Subcutaneous adipose tissue (tissue), 4 donors: ENCODE results near the gene CDH4. TPM values are rescaled to one million over a fixed set of nuclear protein-coding genes. Genes with fewer than 3 reads are reported as not detected.

Experiments used
- total RNA-seq, 4 donors: library from RNA; depleted of rRNA; stranded (reverse); fragments of >200 nt; gene quantifications; one replicate each; pipeline ENCODE4 v1.1.0, GENCODE V29; 2016
- TF ChIP-seq, protein P1 (sequence below): fragments of 450-650 bp; IDR thresholded peaks from one replicate; pipeline ENCODE4 v1.5.1; 2016; ENCODE audit warnings: low read depth, mild to moderate bottlenecking, control low read depth, antibody characterized with exemption, moderate library complexity

The CDH4 gene
- total RNA-seq, 4 donors from 2014 or later: not detected

GRCh38 chr20:61519488-61519887 lies 267.4 kb downstream of the CDH4 start:
- TF ChIP-seq, protein P1, sequence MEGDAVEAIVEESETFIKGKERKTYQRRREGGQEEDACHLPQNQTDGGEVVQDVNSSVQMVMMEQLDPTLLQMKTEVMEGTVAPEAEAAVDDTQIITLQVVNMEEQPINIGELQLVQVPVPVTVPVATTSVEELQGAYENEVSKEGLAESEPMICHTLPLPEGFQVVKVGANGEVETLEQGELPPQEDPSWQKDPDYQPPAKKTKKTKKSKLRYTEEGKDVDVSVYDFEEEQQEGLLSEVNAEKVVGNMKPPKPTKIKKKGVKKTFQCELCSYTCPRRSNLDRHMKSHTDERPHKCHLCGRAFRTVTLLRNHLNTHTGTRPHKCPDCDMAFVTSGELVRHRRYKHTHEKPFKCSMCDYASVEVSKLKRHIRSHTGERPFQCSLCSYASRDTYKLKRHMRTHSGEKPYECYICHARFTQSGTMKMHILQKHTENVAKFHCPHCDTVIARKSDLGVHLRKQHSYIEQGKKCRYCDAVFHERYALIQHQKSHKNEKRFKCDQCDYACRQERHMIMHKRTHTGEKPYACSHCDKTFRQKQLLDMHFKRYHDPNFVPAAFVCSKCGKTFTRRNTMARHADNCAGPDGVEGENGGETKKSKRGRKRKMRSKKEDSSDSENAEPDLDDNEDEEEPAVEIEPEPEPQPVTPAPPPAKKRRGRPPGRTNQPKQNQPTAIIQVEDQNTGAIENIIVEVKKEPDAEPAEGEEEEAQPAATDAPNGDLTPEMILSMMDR: no peak

DNA sequence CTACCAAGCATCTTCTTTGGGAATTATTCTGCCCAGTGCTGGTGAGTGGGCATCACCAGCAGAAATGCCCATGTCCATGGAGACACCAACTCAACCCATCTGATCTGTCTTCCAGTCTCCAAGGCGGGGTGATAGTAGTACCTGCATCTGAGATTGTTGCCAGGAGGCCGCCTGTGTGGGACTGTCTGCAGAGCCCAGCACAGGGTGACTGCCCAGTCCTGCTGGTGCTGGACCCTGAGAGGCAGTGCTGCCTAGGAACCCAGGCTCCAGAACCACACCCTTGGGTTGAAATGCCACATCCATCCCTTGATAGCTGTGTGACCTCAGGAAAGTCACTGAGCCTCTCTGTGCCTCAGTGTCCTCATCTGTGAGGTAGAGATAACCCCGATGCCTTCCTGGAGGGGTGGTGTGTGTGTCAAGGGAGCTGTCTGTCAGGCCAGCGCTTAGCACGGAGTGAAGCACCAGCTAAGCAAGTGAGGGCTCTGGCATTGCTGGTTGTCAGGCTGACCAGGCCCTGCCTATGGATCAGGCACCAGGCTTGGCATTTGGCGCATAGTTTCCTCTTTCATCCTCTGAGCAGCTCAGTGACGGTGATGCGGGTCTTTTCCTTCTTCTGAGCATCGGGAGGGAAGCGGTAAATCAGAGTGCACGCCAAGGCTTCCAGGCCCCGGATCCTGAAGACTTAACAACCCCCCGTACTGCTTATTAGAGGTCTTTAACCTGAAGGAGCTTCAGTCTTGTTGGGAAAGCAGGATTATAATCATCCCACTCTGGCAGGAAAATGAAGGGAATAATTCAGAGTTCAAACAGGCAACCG lies 268.2 kb downstream of the CDH4 start:
- TF ChIP-seq, protein P1: no peak

DNA sequence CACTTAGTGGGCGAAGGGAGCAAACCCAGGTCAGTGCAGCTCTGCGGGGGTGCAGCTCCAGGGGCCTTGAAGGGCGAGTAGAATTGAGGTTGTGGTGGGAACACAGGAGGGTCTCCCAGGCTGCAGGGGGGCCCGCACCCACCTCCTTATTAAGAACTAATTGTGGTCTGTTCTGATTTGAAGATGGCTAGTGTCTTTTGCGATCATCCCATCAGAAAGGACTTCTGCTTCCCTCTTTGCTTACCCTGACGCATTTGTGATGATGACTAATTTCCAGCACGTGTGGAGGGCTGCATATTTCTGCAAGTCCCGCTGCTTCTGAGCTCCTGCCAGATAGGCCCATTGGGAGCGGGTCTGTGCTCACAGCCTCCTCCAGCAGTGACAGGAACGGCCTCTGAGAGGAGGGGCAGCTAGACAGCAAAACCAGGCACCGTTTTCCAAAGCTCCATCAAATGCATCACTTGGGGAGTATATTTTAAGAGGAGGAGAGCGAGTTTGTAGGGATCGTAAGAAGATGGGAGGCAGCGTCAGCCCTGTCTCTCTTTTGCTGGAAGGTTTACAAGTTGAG lies 268.9 kb downstream of the CDH4 start:
- TF ChIP-seq, protein P1: no peak

- TF ChIP-seq, protein P1: no peak
Observed at GRCh38 chr20:61521687-61522420, 269.8 kb downstream of the CDH4 start.

DNA sequence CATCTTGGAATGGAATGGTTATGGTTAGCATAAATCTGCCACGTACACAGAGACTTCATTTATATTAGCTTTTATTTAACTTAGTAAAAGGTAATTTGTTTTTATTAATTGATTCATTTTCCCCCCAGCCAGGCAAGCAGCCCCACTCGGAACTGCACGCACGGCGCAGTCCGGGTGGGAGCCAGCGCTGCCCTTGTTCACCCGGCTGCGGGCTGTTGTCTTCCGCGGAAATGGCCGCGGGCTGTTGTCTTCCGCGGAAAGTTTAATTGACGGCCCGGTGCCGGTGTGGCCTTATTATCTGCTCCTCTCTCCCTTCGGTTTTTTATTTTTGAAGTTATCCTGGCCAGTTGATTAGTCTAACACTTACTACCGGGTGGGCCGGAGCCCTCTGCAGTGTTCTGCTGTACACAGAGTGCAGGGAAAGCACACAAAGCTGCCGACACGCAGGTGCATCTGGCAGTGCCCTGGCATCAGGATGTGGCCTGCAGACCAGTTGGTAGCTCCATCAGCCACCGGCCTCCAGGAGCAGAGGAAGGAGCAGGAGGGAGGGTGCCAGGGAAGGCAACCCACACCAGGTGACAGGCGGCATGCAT lies 270.5 kb downstream of the CDH4 start:
- TF ChIP-seq, protein P1: no peak

DNA sequence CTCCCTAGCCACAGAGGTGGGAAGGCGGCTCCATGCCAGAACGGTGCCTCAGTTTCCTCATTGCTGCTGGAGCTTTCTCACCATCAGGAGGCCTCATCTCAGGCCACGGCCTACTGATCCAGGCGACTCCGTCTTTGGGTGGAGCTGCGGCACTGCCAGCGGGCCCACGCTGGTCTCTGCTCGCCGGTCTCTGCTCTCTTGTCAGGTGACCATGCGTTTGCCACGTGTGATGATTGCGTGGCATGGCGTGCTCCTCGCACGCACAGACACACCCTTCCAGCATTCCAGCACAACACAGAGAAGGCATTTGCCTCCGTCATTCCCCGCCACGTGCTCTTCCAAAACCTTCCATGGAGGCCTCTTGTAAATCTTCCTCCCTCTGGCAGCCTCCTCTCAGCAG lies 271.1 kb downstream of the CDH4 start:
- TF ChIP-seq, protein P1: no peak
